HG02852 (cell line): ENCODE data around the gene IFNK.
A peak's percentile ranks its signal among the peaks of the same experiment; 100 is the strongest.

Source experiments
- ATAC-seq: cut with Tn5 transposase; IDR thresholded peaks from one replicate; pipeline ENCODE4 v1.9.1; 2021; ENCODE audit warnings: mild to moderate bottlenecking, moderate library complexity; ENCODE audit not compliant: unreplicated experiment

The IFNK gene

DNA sequence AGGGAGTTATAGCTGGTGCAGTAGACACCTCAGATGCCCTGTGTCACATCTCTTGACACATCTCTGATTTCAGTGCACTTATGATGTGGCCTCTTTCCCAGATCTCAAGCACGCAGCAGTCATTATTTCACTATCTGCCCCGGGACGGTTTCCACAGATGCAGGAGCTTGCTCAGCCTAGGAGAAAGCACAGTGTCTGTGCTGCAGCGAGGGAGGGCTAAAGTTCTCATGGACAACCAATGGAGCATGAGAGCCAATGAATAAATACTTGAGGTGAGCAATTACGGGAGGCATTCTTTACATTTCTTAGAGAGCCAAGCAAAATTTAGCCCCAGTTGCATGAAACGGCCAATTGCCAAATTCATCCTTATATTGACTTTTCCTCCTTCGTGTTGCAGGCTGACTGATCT is 12.9 kb downstream of the IFNK start:
- no peak for ATAC-seq

DNA sequence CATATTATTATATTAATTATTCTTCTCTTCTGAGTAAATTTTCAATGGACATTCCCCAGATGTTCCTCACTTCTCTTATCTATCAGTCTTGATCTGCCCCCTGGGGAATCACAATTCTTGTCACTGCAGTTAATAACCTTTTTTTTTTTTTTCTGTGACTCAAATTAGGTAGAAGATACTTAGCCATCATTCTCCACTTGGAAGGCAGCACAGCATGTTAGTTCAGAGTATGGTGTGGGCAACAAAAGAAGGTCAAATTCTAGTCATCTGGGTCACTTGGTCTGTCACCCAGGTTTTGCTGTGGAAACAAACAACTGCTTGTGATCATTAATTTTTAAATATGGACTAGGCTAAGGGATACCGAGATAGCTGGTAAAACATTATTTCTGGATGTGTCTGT is 13.7 kb downstream of the IFNK start:
- ATAC-seq = no peak

- ATAC-seq = no peak
These were observed 14.6 kb downstream of the IFNK start for GRCh38 chr9:27538647-27539046.

GRCh38 chr9:27539479-27540441 is 15.7 kb downstream of the IFNK start:
- peak; percentile 53 for ATAC-seq

DNA sequence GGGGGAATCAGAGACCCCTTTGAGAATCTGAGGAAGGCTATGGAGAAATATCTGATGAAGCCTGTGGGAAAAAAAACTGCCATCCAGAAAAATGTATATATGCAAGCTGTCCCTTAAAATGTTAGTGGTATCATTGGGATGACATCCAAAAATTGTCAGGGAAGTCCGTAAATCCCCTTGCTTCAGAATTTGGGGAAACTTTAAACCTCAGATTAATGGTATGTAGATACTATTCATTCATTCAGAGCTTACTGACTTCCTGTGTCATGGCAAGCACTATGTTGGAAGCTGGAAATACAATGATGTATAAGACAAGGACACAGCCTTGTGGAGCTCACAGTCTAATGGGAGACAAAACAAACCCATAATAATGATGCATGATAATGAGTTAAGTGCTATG is 16.4 kb downstream of the IFNK start:
- no peak for ATAC-seq

DNA sequence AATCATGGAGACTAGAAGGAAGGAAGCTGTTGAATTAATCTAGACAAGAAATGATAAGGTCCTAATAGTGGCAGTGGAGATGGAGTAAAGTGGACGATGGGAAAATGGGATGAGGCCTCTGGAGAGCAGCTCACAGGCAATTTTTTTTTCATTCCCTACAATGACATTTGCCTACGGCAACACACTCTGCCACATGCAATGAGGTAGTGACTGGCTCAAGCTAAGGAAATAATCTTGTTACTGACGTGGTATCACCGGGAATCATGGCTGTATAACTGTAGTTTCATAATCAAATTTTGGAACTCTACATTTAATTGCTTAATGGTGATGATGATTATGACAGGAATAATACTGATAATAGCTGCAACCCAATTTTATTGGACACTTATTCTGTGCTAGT is 17.6 kb downstream of the IFNK start:
- no peak for ATAC-seq

- no peak for ATAC-seq
These were observed 18.4 kb downstream of the IFNK start for GRCh38 chr9:27542508-27542907.

DNA sequence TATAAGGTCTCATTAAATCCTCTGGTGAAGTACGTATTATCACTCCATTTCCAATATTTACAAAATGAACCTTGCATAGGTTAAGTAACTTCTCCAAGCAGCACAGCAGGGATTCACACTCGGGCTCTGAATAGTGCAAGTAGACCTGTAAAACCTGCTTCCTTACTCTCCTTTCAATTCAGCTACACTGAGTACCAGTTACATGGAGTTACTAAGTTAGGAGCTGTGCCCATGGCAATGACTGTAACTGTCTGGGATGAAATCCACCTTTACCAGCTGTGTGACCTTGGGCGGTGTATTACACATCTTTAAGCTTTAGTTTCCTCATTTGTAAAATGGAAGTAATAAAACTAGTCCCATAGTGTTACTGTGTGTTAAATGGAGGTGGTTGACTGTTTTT is 21.4 kb downstream of the IFNK start:
- no peak for ATAC-seq

DNA sequence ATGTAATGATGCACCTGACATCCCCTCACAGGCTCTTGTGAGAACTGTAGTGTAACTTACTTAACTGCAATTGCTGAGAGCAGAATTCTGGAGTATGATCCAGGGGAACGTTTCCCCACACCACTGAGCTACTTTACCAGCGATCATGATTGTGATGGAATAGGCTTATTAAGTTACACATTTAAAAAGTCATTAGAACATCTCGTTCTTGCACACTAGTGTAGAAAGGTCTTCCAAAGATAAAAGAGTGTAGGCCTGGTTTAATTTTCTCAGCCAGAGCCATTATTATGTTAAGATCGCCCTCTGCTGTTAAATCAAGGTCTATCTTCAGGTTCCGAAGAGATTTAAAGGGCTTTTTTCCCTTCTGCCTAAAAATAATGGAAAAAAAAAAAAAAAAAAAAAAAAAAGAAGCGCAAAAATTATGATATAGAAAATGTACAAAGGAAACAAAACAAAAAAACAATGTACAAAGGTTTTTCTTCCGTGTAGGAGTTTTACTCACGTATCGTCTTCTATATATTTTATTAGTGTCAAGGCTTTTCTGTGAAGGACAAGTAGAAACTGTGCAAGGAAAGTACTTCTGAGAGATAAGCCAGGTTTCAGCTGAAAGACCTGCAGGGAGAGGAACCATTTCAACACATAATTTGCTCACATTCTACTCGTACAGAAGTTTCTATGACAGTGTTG is 24.1 kb downstream of the IFNK start:
- no peak for ATAC-seq

DNA sequence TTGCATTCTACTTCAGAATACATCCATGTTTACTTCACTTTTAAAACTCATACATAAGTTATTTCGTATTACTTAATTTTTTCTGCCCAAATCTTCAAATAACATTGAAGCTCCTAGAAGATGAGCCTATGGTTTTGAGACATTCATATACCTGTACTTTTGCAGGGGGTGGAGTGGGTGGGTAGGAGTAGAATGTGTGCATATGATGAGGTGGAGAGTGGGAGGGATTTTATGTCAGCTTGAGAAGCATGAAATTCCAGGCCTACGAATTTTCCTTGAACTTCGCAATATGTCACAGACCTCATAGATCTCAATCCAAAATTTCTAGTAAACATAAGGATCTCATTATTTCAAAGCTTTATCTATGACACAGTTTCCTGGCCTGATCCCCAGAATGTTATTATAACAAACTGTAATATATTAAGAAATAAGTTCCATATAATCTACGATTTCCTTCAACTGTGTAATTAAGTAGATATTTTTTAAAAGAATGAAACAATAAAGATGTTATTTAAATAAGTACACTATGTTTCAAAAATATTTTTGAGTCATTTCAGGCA is 25.2 kb downstream of the IFNK start:
- no peak for ATAC-seq

DNA sequence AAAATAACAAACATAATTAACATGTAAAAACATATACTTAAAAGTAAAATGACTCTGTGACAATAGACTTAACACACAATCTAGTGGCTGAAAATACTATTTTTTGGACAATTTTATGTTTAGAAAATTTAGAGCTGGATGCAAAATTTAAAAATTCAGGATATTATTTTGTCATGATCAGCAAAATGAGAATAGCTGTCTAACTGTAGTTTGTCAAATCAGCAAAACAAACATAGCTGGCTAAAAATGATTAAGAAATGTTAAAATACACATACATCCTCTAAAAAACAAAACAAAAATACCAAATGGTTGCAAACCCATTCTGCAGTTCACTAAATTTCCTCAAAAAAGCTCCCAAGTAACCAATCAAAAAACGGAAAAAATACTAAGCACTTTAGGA is 30.6 kb downstream of the IFNK start:
- no peak for ATAC-seq

- no peak for ATAC-seq
These were observed 32.4 kb downstream of the IFNK start for GRCh38 chr9:27556470-27556869.

DNA sequence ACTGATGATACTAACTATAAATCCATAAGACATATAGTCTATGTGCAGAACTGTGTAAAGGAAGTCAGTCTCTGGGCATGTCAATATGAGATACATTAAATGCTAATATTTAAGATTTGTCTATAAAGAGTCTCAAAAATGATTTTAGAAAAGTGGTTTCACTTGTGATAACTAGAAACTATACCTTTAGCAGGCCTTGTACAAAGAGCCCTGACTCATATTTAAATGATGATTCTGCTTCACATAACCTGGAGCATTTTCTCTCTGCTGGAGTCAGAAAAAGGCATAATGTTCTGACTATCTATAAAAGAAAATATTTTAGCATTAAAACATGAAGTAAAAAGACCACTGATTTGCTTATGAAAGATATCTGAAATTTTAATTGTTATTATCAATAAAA is 34.2 kb downstream of the IFNK start:
- no peak for ATAC-seq

GRCh38 chr9:27560457-27560856 is 36.4 kb downstream of the IFNK start:
- no peak for ATAC-seq

DNA sequence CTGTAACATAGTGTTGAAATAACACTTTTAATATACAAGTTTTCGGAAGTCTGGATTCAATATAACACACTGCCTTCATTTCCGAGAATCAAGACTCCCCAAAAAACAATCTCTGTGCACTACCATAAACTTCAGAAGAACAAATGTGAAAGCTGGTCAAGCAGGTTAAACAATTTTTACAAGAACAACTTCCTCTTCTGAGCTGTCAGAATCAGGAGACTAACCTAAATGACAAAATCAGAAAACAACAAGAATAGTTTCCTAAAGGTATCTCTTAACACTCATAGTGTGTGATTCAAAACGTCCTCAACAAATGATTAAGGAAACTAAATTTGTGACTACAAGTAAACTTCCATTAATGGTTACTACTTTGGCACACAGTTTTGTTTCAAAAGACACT is 37.6 kb downstream of the IFNK start:
- ATAC-seq = peak; percentile 72

DNA sequence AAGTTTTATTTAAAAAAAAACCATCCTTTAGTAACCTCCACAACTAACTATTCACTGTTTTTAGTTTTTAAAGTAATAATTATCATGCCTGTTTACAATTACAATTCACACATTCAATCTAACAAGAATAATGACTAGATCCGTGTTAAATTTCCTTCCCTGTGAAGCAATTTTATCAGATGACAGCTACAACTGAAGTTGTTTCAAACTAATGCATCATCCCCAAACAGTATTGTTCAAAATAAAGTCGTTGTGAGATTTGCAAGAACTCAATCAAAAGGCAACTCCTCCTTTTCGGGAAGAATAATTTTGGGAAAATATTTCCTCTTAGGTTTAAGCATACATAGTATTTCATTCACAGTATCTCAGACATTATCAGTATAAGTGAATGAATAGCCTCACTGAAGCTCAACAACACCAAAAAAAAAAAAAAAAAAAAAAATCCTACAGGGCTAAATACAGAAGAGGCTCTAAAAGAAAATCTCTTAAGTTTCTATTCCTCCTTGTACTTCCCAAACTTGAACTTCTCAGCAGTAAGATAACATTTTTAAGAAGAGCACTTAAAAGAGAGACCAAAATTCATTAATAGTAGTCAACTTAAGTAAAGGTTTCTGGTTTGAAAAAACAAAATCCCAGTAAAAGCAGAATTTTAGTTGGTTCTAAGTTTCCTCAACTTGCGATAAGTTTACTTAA is 39.8 kb downstream of the IFNK start:
- no peak for ATAC-seq

- ATAC-seq = no peak
These were observed 40.6 kb downstream of the IFNK start for GRCh38 chr9:27564670-27565069.

DNA sequence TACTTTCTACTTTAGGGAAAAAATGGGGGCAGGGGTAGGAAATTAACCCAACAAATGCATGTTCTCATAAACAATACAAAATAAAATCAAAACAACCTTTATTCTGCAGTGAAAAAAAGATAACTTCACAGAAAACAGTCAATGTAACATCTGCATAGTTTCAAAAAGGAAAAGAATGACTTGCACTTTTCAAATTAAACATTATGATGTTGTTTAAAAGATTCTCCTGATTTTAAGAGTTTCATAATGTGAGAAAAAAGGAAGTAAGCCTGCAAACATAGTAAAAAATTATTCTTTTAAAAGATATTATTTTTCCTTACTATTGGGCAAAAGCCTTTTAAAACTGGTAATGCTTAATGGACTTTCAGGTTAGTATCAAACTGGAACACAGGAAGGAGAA is 41.6 kb downstream of the IFNK start:
- ATAC-seq = no peak

DNA sequence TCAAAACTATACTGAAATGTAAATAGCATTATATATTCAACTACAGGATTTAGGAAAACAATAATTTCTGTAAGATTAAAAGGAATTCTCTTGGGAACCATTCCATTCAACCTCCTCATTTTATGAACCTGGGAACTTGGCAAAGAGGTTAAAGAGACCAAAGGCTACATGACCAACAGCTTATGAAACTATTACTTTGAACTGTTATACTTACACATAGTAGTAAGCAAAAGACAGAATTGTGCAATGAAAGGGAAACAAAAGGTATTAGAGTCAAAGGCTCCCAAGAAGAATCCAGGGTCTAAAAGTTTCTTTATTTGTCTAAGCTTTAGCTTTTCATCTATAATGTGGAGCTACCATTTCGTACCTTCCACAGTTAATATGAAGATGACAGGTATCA is 42.0 kb downstream of the IFNK start:
- no peak for ATAC-seq

DNA sequence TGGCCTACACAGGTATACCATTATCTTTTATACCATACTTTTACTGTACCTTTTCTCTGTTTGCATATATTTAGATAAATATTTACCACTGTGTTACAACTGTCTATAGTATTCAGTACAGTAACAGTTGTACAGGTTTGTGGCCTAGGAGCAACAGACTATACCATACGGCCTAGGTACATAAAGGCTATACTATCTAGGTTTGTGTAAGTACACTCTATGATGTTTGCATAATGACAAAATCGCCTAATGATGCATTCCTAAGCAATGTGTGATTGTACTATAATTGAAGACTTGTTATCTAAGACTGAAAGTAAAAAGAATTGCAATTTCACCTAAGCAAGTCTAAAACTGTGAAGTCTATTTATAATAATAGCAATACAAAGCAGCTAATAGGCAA is 45.3 kb downstream of the IFNK start:
- no peak for ATAC-seq

- no peak for ATAC-seq
These were observed 46.9 kb downstream of the IFNK start for GRCh38 chr9:27571011-27571410.
